K562 (cell line): ENCODE results near the gene GNAI2. TPM values are rescaled to one million over a fixed set of nuclear protein-coding genes. Genes with fewer than 3 reads are reported as not detected.

Experiments
- ARID2 ChIP-seq: fragments of 450-650 bp; IDR thresholded peaks from 2 replicates; pipeline ENCODE4 v1.6.1; 2017; ENCODE audit warnings: antibody characterized with exemption, mild to moderate bottlenecking
- BRD4 ChIP-seq: fragments of 200-600 bp; sonication (generic); IDR thresholded peaks from 2 replicates; pipeline ENCODE4 v1.6.1; 2017; ENCODE audit warnings: inconsistent platforms
- DLX4 ChIP-seq: fragments of 250-450 bp; sonication (Bioruptor Pico); IDR thresholded peaks from 2 replicates; pipeline ENCODE4 v1.6.1; 2021; ENCODE audit warnings: mild to moderate bottlenecking
- ETV1 ChIP-seq: fragments of 450-650 bp; conservative IDR thresholded peaks from 2 replicates; pipeline ENCODE4 v1.6.1; 2016; ENCODE audit warnings: missing genetic modification characterization, control low read depth, low read depth, missing compliant biosample characterization
- FOXO4 ChIP-seq: fragments of 450-650 bp; formaldehyde crosslinking; IDR thresholded peaks from 2 replicates; pipeline ENCODE4 v1.4.0; 2020; ENCODE audit warnings: mild to moderate bottlenecking, moderate library complexity
- HDAC1 ChIP-seq, 2 experiments: fragments of 450-650 bp; IDR thresholded peaks; 2 replicates each; pipeline ENCODE4 v1.6.1; 2016 to 2017; ENCODE audit warnings: inconsistent platforms in 1 of 2, mild to moderate bottlenecking in 1 of 2, moderate library complexity in 1 of 2
- KAT8 ChIP-seq: fragments of 450-650 bp; IDR thresholded peaks from 2 replicates; pipeline ENCODE4 v1.6.1; 2016; ENCODE audit warnings: low read depth, mild to moderate bottlenecking
- NFATC3 ChIP-seq: fragments of 450-650 bp; IDR thresholded peaks from 2 replicates; pipeline ENCODE4 v1.6.1; 2017; ENCODE audit warnings: mild to moderate bottlenecking
- PML ChIP-seq: IDR thresholded peaks from 2 replicates; pipeline ENCODE4 v1.6.1; 2012; ENCODE audit warnings: low read length, inconsistent platforms
- POLR2G ChIP-seq: fragments of 200-400 bp; formaldehyde crosslinking; IDR thresholded peaks from 2 replicates; pipeline ENCODE4 v1.6.1; 2017; ENCODE audit warnings: low read depth, mild to moderate bottlenecking, antibody characterized with exemption, low read length, moderate library complexity
- RFX5 ChIP-seq: IDR thresholded peaks from 2 replicates; pipeline ENCODE4 v1.6.1; 2011; ENCODE audit warnings: low read depth, mild to moderate bottlenecking, improper control_type of control experiment, low read length
- U2AF1 ChIP-seq: fragments of 200-400 bp; formaldehyde crosslinking; optimal IDR thresholded peaks from 2 replicates; pipeline ENCODE3; 2017; ENCODE audit warnings: mild to moderate bottlenecking, low read depth, low read length, moderate library complexity
- ZFPM2 ChIP-seq: fragments of 250-450 bp; sonication (Bioruptor Pico); IDR thresholded peaks from 2 replicates; pipeline ENCODE4 v1.5.1; 2022; ENCODE audit warnings: mild to moderate bottlenecking
- ZNF121 ChIP-seq: sonication (generic); formaldehyde crosslinking; conservative IDR thresholded peaks from 2 replicates; pipeline ENCODE4 v1.8.0; 2022; ENCODE audit warnings: missing genetic modification reagents
- ZNF695 ChIP-seq: fragments of 450-650 bp; formaldehyde crosslinking; IDR thresholded peaks from 2 replicates; pipeline ENCODE4 v1.4.0; 2020; ENCODE audit warnings: mild to moderate bottlenecking, moderate library complexity
- polyA plus RNA-seq, 8 experiments: library from polyadenylated mRNA; depleted of rRNA in 4 of 8; stranded (reverse) in 5 of 8; unstranded in 3 of 8; fragments of >200 nt; fragmentation: Nextera tagmentation in 2 of 8; fragmentation: Illumina TruSeq in 1 of 8; extraction: Ambion mirVana in 2 of 8; extraction: Trizol in 1 of 8; gene quantifications; 2 replicates each; pipeline versions ENCODE4 v1.2.1 to v1.2.3, GENCODE V29; 2011 to 2014; ENCODE audit warnings: inconsistent platforms in 1 of 8, missing spikeins in 1 of 8
- total RNA-seq, 7 experiments: library from RNA; depleted of rRNA in 6 of 7; stranded (reverse); fragments of >200 nt in 6 of 7; fragmentation: Illumina TruSeq in 2 of 7; extraction: Trizol in 2 of 7; gene quantifications; 2 replicates each; pipeline versions ENCODE4 v1.2.1 to v1.2.3, GENCODE V29; 2011 to 2021; ENCODE audit warnings: low replicate concordance in 1 of 7
- TF ChIP-seq, protein P1 (sequence below), 2 experiments: fragments of 450-650 bp; formaldehyde crosslinking in 1 of 2; IDR thresholded peaks; 2 replicates each; pipeline versions ENCODE4 v1.4.0 to v1.6.1; 2014 to 2020; ENCODE audit warnings: mild to moderate bottlenecking in 2 of 2, borderline replicate concordance in 1 of 2, low read depth in 1 of 2
- TF ChIP-seq, protein P2 (sequence below): sonication (generic); formaldehyde crosslinking; IDR thresholded peaks from 2 replicates; pipeline ENCODE4 v1.8.0; 2023; ENCODE audit warnings: mild to moderate bottlenecking, missing genetic modification reagents

The GNAI2 gene
- total and polyA plus RNA-seq, 9 of the 15 experiments (the other 6 are each of a cell fraction or from before 2014, with no cell fraction given), result 1.1 to 72.2 (median 42.7) TPM

- peak; percentile 86 for TF ChIP-seq POLR2G
- no peak for TF ChIP-seq PML
- TF ChIP-seq KAT8, result no peak
- TF ChIP-seq ZNF121 (CRISPR knock-in tag), result no peak
- no peak for TF ChIP-seq RFX5
- no peak for TF ChIP-seq FOXO4
- no peak for TF ChIP-seq ZFPM2
- peak in 1 of 2 experiments; percentile 84; a peak in 2 of 4 replicates for TF ChIP-seq HDAC1 (IDR thresholded peaks at IDR 0.05)
- no peak for TF ChIP-seq DLX4
- TF ChIP-seq ETV1 (tag), result no peak
- TF ChIP-seq ARID2, result no peak
- TF ChIP-seq U2AF1, result no peak
- no peak for TF ChIP-seq BRD4
- TF ChIP-seq NFATC3, result no peak
- TF ChIP-seq ZNF695 (CRISPR knock-in tag), result no peak
- TF ChIP-seq, protein P1, sequence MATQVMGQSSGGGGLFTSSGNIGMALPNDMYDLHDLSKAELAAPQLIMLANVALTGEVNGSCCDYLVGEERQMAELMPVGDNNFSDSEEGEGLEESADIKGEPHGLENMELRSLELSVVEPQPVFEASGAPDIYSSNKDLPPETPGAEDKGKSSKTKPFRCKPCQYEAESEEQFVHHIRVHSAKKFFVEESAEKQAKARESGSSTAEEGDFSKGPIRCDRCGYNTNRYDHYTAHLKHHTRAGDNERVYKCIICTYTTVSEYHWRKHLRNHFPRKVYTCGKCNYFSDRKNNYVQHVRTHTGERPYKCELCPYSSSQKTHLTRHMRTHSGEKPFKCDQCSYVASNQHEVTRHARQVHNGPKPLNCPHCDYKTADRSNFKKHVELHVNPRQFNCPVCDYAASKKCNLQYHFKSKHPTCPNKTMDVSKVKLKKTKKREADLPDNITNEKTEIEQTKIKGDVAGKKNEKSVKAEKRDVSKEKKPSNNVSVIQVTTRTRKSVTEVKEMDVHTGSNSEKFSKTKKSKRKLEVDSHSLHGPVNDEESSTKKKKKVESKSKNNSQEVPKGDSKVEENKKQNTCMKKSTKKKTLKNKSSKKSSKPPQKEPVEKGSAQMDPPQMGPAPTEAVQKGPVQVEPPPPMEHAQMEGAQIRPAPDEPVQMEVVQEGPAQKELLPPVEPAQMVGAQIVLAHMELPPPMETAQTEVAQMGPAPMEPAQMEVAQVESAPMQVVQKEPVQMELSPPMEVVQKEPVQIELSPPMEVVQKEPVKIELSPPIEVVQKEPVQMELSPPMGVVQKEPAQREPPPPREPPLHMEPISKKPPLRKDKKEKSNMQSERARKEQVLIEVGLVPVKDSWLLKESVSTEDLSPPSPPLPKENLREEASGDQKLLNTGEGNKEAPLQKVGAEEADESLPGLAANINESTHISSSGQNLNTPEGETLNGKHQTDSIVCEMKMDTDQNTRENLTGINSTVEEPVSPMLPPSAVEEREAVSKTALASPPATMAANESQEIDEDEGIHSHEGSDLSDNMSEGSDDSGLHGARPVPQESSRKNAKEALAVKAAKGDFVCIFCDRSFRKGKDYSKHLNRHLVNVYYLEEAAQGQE (IDR thresholded peaks at IDR 0.05; ENCODE audit: borderline replicate concordance), result no peak
- TF ChIP-seq, protein P1 (CRISPR knock-in tag; IDR thresholded peaks at IDR 0.05; ENCODE audit: low read depth), result peak; percentile 55; the same call in 1 of the 2 replicates
- TF ChIP-seq, protein P2, sequence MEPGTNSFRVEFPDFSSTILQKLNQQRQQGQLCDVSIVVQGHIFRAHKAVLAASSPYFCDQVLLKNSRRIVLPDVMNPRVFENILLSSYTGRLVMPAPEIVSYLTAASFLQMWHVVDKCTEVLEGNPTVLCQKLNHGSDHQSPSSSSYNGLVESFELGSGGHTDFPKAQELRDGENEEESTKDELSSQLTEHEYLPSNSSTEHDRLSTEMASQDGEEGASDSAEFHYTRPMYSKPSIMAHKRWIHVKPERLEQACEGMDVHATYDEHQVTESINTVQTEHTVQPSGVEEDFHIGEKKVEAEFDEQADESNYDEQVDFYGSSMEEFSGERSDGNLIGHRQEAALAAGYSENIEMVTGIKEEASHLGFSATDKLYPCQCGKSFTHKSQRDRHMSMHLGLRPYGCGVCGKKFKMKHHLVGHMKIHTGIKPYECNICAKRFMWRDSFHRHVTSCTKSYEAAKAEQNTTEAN, result no peak
These were observed 56.4 kb downstream of the GNAI2 start, which contains the start of gene IFRD2 (continued) for GRCh38 chr3:50292159-50293078.
